Measurements from ENCODE around the gene GSPT1.
"Not testable (repeated sequence)": the region's sequence is repeated elsewhere in the genome, so short reads cannot be mapped to it uniquely, and the experiment has no call there.

GSPT1 gene

GRCh38 chr16:11915644-11916523, at the start of gene GSPT1:
Gene GSPT1, minus strand, starts transcription at chr16:11915956. Its CDS starts 236 bp downstream, at chr16:11915720.
- TF ChIP-seq CTCF (conservative IDR thresholded peaks at IDR 0.05), result no peak
- peak within 1 kb of the TSS; percentile 93 for H3K27ac ChIP-seq

- no peak for TF ChIP-seq CTCF (conservative IDR thresholded peaks at IDR 0.05)
- H3K27ac ChIP-seq, result no peak within 1 kb of the TSS
Measured at GRCh38 chr16:11964761-11965551, 49.2 kb upstream of the GSPT1 start, which contains the start of gene TNFRSF17. Gene TNFRSF17, plus strand, starts transcription at chr16:11965210. Its CDS starts 115 bp downstream, at chr16:11965325.

GRCh38 chr16:11963706-11964105, 48.0 kb upstream of the GSPT1 start:
- TF ChIP-seq CTCF (conservative IDR thresholded peaks at IDR 0.05), result no peak
- H3K27ac ChIP-seq, result no peak overlapping the region

- not testable (repeated sequence) for H3K27ac ChIP-seq
Measured at GRCh38 chr16:11962978-11963377, 47.2 kb upstream of the GSPT1 start.

- H3K27ac ChIP-seq, result not testable (repeated sequence)
Measured at GRCh38 chr16:11962457-11962856, 46.7 kb upstream of the GSPT1 start.

GRCh38 chr16:11957591-11958395, 42.0 kb upstream of the GSPT1 start:
- H3K27ac ChIP-seq, result no peak overlapping the region
- TF ChIP-seq CTCF (conservative IDR thresholded peaks at IDR 0.05), result no peak

GRCh38 chr16:11956558-11956957, 40.8 kb upstream of the GSPT1 start:
- no peak for TF ChIP-seq CTCF (conservative IDR thresholded peaks at IDR 0.05)
- H3K27ac ChIP-seq, result no peak overlapping the region

- no peak for TF ChIP-seq CTCF (conservative IDR thresholded peaks at IDR 0.05)
- H3K27ac ChIP-seq, result no peak overlapping the region
Measured at GRCh38 chr16:11955713-11956123, 40.0 kb upstream of the GSPT1 start.

GRCh38 chr16:11953576-11953975, 37.8 kb upstream of the GSPT1 start:
- not testable (repeated sequence) for H3K27ac ChIP-seq

Measured in VCaP (cell line).